Nephron (organoid): ENCODE results near the gene HTR3B.

Source experiments
- H3K27ac Mint-ChIP-seq, 3 experiments: 2 replicates each; pipeline ENCODE4 v1.8.0; 2020; ENCODE audit warnings: mixed read lengths in 3 of 3, mild to moderate bottlenecking in 2 of 3, moderate library complexity in 1 of 3
- H3K27me3 Mint-ChIP-seq: 2 replicates; pipeline ENCODE4 v1.8.0; 2021; ENCODE audit warnings: low read depth, mild to moderate bottlenecking, moderate library complexity, mixed read lengths
- H3K36me3 Mint-ChIP-seq: 2 replicates; pipeline ENCODE4 v1.8.0; 2020; ENCODE audit warnings: low read depth, mixed read lengths
- H3K4me1 Mint-ChIP-seq: 2 replicates; pipeline ENCODE4 v1.8.0; 2020; ENCODE audit warnings: mixed read lengths
- H3K4me3 Mint-ChIP-seq, 3 experiments: 2 replicates each; pipeline ENCODE4 v1.8.0; 2020; ENCODE audit warnings: mild to moderate bottlenecking in 3 of 3, mixed read lengths in 3 of 3, moderate library complexity in 2 of 3
- H3K9me3 Mint-ChIP-seq: 2 replicates; pipeline ENCODE4 v1.8.0; 2020; ENCODE audit warnings: mixed read lengths
- CTCF ChIP-seq, 3 experiments: fragments of 200-600 bp; sonication (generic); IDR thresholded peaks; one replicate each; pipeline ENCODE4 v1.5.0; 2021; ENCODE audit warnings: antibody characterized with exemption in 3 of 3; ENCODE audit not compliant: unreplicated experiment in 3 of 3

Gene HTR3B

DNA sequence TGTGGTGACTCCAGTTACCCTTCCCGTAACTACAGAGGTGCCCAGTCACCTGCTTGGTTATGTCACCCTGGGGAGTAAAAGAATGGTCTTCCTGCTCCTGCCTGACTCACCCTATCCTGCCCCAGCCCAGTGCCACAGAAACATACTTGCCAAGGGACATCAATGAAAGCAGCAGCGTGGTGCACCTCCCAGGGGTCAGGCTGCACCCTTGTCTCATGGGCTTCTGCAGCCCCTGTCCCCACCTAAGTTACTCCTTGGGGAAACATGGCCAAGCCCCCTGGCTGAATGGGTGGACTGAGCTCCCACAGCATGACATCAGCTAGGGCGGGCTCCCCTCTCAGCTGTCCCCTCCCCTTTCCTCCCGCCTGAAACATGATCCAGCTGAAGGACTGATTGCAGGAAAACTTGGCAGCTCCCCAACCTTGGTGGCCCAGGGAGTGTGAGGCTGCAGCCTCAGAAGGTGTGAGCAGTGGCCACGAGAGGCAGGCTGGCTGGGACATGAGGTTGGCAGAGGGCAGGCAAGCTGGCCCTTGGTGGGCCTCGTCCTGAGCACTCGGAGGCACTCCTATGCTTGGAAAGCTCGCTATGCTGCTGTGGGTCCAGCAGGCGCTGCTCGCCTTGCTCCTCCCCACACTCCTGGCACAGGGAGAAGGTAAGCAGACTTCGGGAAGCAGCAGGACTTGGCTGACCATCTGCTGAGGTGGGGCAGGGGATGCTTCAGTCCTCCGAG is 70.3 kb downstream of the HTR3B start, which contains the start of gene HTR3A:
Gene HTR3A, plus strand, starts transcription at position 368 of the 730 bp plus-strand sequence. Its CDS starts 218 bp downstream, at position 586.
- Mint-ChIP-seq H3K4me3 (no peak within 1 kb of the TSS), H3K36me3 (no peaks in the 10 kb centered on the region), H3K27ac (no peak within 1 kb of the TSS), H3K27me3 (peaks cover 54% of the 10 kb centered on the region), H3K9me3 (no peaks in the 10 kb centered on the region), H3K4me1 (peaks cover 9% of the 10 kb centered on the region)
- TF ChIP-seq CTCF (IDR thresholded peaks at IDR 0.05; ENCODE audit: unreplicated experiment in 3 of 3), result no peak

DNA sequence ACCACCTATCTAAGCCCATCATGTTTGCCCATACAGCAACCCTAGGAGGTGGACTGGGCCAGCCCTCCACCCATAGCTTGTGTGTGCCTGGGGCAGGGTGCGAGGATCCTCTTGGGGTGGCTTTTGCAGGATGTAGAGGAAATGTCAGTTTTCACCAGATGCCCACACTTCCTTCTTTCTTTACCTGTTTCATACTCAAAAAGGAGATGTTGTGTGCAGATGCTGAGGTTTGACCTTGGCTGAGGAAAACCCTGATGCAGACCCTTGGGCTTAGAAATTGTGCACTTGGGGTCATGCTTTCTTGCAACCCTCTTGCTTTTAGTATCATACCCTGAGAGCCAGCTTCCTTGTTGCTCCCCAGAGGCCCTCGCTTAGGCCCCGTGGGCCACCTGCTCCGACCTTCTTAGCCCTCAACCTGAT is 72.5 kb downstream of the HTR3B start:
- H3K27me3 Mint-ChIP-seq, result peaks cover 60% of the 10 kb centered on the region

GRCh38 chr11:113977701-113978100 is 73.1 kb downstream of the HTR3B start:
- Mint-ChIP-seq H3K27ac (no peak overlapping the region), H3K27me3 (peaks cover 60% of the 10 kb centered on the region), H3K36me3 (no peaks in the 10 kb centered on the region), H3K9me3 (no peaks in the 10 kb centered on the region), H3K4me1 (peaks cover 9% of the 10 kb centered on the region), H3K4me3 (no peak overlapping the region)
- no peak for TF ChIP-seq CTCF (IDR thresholded peaks at IDR 0.05; ENCODE audit: unreplicated experiment in 3 of 3)

More for the DNA sequence above, 72.5 kb downstream of the HTR3B start:
- no peaks in the 10 kb centered on the region for H3K9me3 Mint-ChIP-seq
- H3K4me1 Mint-ChIP-seq, result peaks cover 9% of the 10 kb centered on the region
- no peaks in the 10 kb centered on the region for H3K36me3 Mint-ChIP-seq
- TF ChIP-seq CTCF (IDR thresholded peaks at IDR 0.05; ENCODE audit: unreplicated experiment in 3 of 3), result no peak
- H3K27ac Mint-ChIP-seq, result no peak overlapping the region
- H3K4me3 Mint-ChIP-seq, result no peak overlapping the region

GRCh38 chr11:113979431-113979830 is 74.8 kb downstream of the HTR3B start:
- TF ChIP-seq CTCF (IDR thresholded peaks at IDR 0.05; ENCODE audit: unreplicated experiment in 3 of 3), result no peak
- no peaks in the 10 kb centered on the region for H3K9me3 Mint-ChIP-seq
- peaks cover 77% of the 10 kb centered on the region for H3K27me3 Mint-ChIP-seq
- H3K27ac Mint-ChIP-seq, result no peak overlapping the region
- H3K36me3 Mint-ChIP-seq, result no peaks in the 10 kb centered on the region
- peaks cover 9% of the 10 kb centered on the region for H3K4me1 Mint-ChIP-seq
- H3K4me3 Mint-ChIP-seq, result no peak overlapping the region

- no peaks in the 10 kb centered on the region for H3K4me1 Mint-ChIP-seq
- H3K36me3 Mint-ChIP-seq, result no peaks in the 10 kb centered on the region
- H3K4me3 Mint-ChIP-seq, result no peak overlapping the region
- H3K27ac Mint-ChIP-seq, result no peak overlapping the region
- H3K9me3 Mint-ChIP-seq, result no peaks in the 10 kb centered on the region
- peaks cover 74% of the 10 kb centered on the region for H3K27me3 Mint-ChIP-seq
- no peak for TF ChIP-seq CTCF (IDR thresholded peaks at IDR 0.05; ENCODE audit: unreplicated experiment in 3 of 3)
Measured at GRCh38 chr11:113980785-113981184, 76.2 kb downstream of the HTR3B start.

- no peak for TF ChIP-seq CTCF (IDR thresholded peaks at IDR 0.05; ENCODE audit: unreplicated experiment in 3 of 3)
- Mint-ChIP-seq H3K9me3 (no peaks in the 10 kb centered on the region), H3K4me1 (no peaks in the 10 kb centered on the region), H3K27me3 (peaks cover 67% of the 10 kb centered on the region), H3K4me3 (no peak overlapping the region), H3K36me3 (no peaks in the 10 kb centered on the region), H3K27ac (no peak overlapping the region)
Measured at GRCh38 chr11:113982306-113982705, 77.7 kb downstream of the HTR3B start.
